Measurements from ENCODE around the gene DNAJB6. TPM values are rescaled to one million over a fixed set of nuclear protein-coding genes. Genes with fewer than 3 reads are reported as not detected.

Gene DNAJB6
- total RNA-seq, 1 experiment from 2014 or later = 288 TPM

GRCh38 chr7:157405501-157405900 lies 68.7 kb downstream of the DNAJB6 start (continued):
- no peak for TF ChIP-seq ERG (CRISPR knock-in tag; IDR thresholded peaks at IDR 0.05)
- no peak for TF ChIP-seq E2F1 (CRISPR knock-in tag; IDR thresholded peaks at IDR 0.05)
- no peak for TF ChIP-seq HMGXB4 (CRISPR knock-in tag; IDR thresholded peaks at IDR 0.05)
- no peak for TF ChIP-seq NR1H2 (CRISPR knock-in tag; IDR thresholded peaks at IDR 0.05)
- TF ChIP-seq ZSCAN18 (CRISPR knock-in tag; IDR thresholded peaks at IDR 0.05) = no peak
- no peak for TF ChIP-seq EMX1 (CRISPR knock-in tag; IDR thresholded peaks at IDR 0.05)

- ChIA-PET CTCF (interaction anchor here (1.0 to 2.5 kb wide), 3 partner anchors 9 to 68 kb away, joined by 3 to 15 read pairs (median 3); no protein-coding TSS in a partner anchor), POLR2A (no interaction called here)
- no peak for TF ChIP-seq OVOL2 (CRISPR knock-in tag; IDR thresholded peaks at IDR 0.05; ENCODE audit: borderline replicate concordance)
- TF ChIP-seq ATF1 (CRISPR knock-in tag; IDR thresholded peaks at IDR 0.05) = no peak
- no peak for TF ChIP-seq NR1H2 (CRISPR knock-in tag; IDR thresholded peaks at IDR 0.05)
- TF ChIP-seq USF2 (CRISPR knock-in tag; IDR thresholded peaks at IDR 0.05) = no peak
- no peak for TF ChIP-seq FOXP4 (CRISPR knock-in tag; IDR thresholded peaks at IDR 0.05)
- no peak for TF ChIP-seq CDX4 (CRISPR knock-in tag; IDR thresholded peaks at IDR 0.05; ENCODE audit: borderline replicate concordance)
- TF ChIP-seq ZNF416 (CRISPR knock-in tag; IDR thresholded peaks at IDR 0.05) = no peak
- TF ChIP-seq ZSCAN18 (CRISPR knock-in tag; IDR thresholded peaks at IDR 0.05) = no peak
- no peak for TF ChIP-seq MLX (CRISPR knock-in tag; IDR thresholded peaks at IDR 0.05)
- TF ChIP-seq GRHL2 (CRISPR knock-in tag; IDR thresholded peaks at IDR 0.05; ENCODE audit: insufficient replicate concordance, severe bottlenecking) = no peak
- no peak for TF ChIP-seq SP1 (CRISPR knock-in tag; conservative IDR thresholded peaks at IDR 0.05)
- no peak for TF ChIP-seq TP53 (CRISPR knock-in tag; IDR thresholded peaks at IDR 0.05)
- no peak for TF ChIP-seq ZNF671 (CRISPR knock-in tag; IDR thresholded peaks at IDR 0.05)
- TF ChIP-seq ZMAT4 (CRISPR knock-in tag; IDR thresholded peaks at IDR 0.05) = no peak
- H3K9me3 Mint-ChIP-seq = no peaks in the 10 kb centered on the region
- peaks cover 45% of the 10 kb centered on the region for H3K36me3 Mint-ChIP-seq
- H3K4me3 Mint-ChIP-seq = no peak overlapping the region
- H3K4me1 Mint-ChIP-seq = peaks cover 27% of the 10 kb centered on the region
- H3K27me3 Mint-ChIP-seq (ENCODE audit: low read depth) = no peaks in the 10 kb centered on the region
- ATAC-seq = peak; percentile 7
- H3K27ac Mint-ChIP-seq = peak overlapping the region; percentile 45; the same call in 1 of the 2 replicates
- DNase-seq (ENCODE audit: low spot score) = no peak
Measured at GRCh38 chr7:157405914-157406810, 69.4 kb downstream of the DNAJB6 start.

Measured in WTC11 (cell line).